A673 (cell line): ENCODE measurements around the gene KRTAP8-1. TPM values are rescaled to one million over a fixed set of nuclear protein-coding genes. Genes with fewer than 3 reads are reported as not detected.

Experiments
- BruUV-seq: library from RNA; stranded (reverse); fragments of 400-500 nt; replicated peaks from 2 replicates; lab custom pipeline; 2021; lab: Mats Ljungman, UMichigan
- CTCF ChIA-PET: fragments of 300-600 bp; sonication (Branson Sonifier 250); formaldehyde crosslinking; loops from one replicate; lab custom pipeline; 2022; ENCODE audit warnings: antibody characterized with exemption; lab: Charles Lee
- POLR2A ChIA-PET: fragments of 300-600 bp; sonication (Branson Sonifier 250); formaldehyde crosslinking; loops from one replicate; lab custom pipeline; 2022; ENCODE audit warnings: antibody characterized with exemption; ENCODE audit not compliant: low non-redundant PET; lab: Charles Lee
- DNase-seq: peaks from one replicate; pipeline ENCODE4 v3.0.0-alpha.2; 2015; ENCODE audit warnings: low spot score
- H3K27ac ChIP-seq: fragments of 200-600 bp; sonication (generic); 2 replicates; pipeline ENCODE4 v1.5.1; 2016; ENCODE audit warnings: mixed run types, low read depth, mild to moderate bottlenecking, mixed read lengths, antibody characterized with exemption, low read length; ENCODE audit not compliant: poor library complexity, severe bottlenecking
- H3K27me3 ChIP-seq: fragments of 200-600 bp; sonication (generic); replicated peaks from 2 replicates; pipeline ENCODE4 v1.6.1; 2017; ENCODE audit warnings: mixed run types, low read depth, mild to moderate bottlenecking, mixed read lengths, antibody characterized with exemption, low read length; ENCODE audit not compliant: insufficient read depth, poor library complexity
- H3K36me3 ChIP-seq: fragments of 200-600 bp; sonication (generic); 2 replicates; pipeline ENCODE4 v1.6.1; 2016; ENCODE audit warnings: mixed run types, mild to moderate bottlenecking, mixed read lengths, antibody characterized with exemption, low read length; ENCODE audit not compliant: insufficient read depth, poor library complexity, severe bottlenecking
- H3K4me1 ChIP-seq: fragments of 200-600 bp; sonication (generic); 2 replicates; pipeline ENCODE4 v1.6.1; 2017; ENCODE audit warnings: mixed run types, mild to moderate bottlenecking, mixed read lengths, antibody characterized with exemption, low read length; ENCODE audit not compliant: insufficient read depth, poor library complexity, severe bottlenecking
- H3K4me3 ChIP-seq: fragments of 200-600 bp; sonication (generic); 2 replicates; pipeline ENCODE4 v1.5.1; 2016; ENCODE audit warnings: low read depth, mixed run types, mild to moderate bottlenecking, mixed read lengths, low read length; ENCODE audit not compliant: poor library complexity, severe bottlenecking
- H3K9me3 ChIP-seq: fragments of 200-600 bp; sonication (generic); 2 replicates; pipeline ENCODE4 v1.6.1; 2016; ENCODE audit warnings: mixed run types, low read depth, mild to moderate bottlenecking, mixed read lengths, antibody characterized with exemption, low read length; ENCODE audit not compliant: poor library complexity, severe bottlenecking
- CTCF ChIP-seq: fragments of 300-800, 200-600 bp; sonication (generic); conservative IDR thresholded peaks from 2 replicates; pipeline ENCODE4 v1.5.1; 2017; ENCODE audit warnings: low read depth, mild to moderate bottlenecking, antibody characterized with exemption, low read length, moderate library complexity, mixed read lengths
- EZH2 ChIP-seq: fragments of 200-600 bp; sonication (generic); IDR thresholded peaks from 2 replicates; pipeline ENCODE4 v1.6.1; 2017; ENCODE audit warnings: borderline replicate concordance, low read depth, mild to moderate bottlenecking, mixed read lengths, antibody characterized with exemption, low read length; ENCODE audit not compliant: poor library complexity, severe bottlenecking
- intact Hi-C: fragments of 100-400 bp; cut with micrococcal nuclease; formaldehyde crosslinking; loops from one replicate; pipeline ENCODE4 v1.10.0; 2022; ENCODE audit not compliant: unreplicated experiment
- total RNA-seq: library from RNA; stranded (reverse); gene quantifications from 2 replicates; pipeline ENCODE4 v1.2.3, GENCODE V29; 2021

KRTAP8-1 gene
- total RNA-seq, 1 experiment from 2014 or later: not detected

GRCh38 chr21:30829659-30830058, 16.6 kb upstream of the KRTAP8-1 start, which contains the start of gene KRTAP7-1:
TSS of gene KRTAP7-1 (minus strand) at chr21:30829759. CDS start at chr21:30829698, 61 bp downstream.
- no peak within 1 kb of the TSS for H3K4me3 ChIP-seq
- no peaks in the 10 kb centered on the region for H3K4me1 ChIP-seq
- no peaks in the 10 kb centered on the region for H3K36me3 ChIP-seq
- H3K27ac ChIP-seq: no peak within 1 kb of the TSS
- peaks cover 10% of the 10 kb centered on the region for H3K9me3 ChIP-seq
- intact Hi-C loops: loop anchor here (2.0 kb wide), 1 partner anchor 257 kb away; no protein-coding TSS in a partner anchor
- H3K27me3 ChIP-seq: peaks cover 5% of the 10 kb centered on the region
- CTCF ChIA-PET: no interaction called here
- no peak for DNase-seq
- POLR2A ChIA-PET: no interaction called here
- TF ChIP-seq CTCF (no peak), EZH2 (no peak)
- no TSS peak for BruUV-seq

GRCh38 chr21:30818837-30819610, 6.0 kb upstream of the KRTAP8-1 start:
- POLR2A ChIA-PET: no interaction called here
- BruUV-seq: no TSS peak
- Histone ChIP-seq H3K9me3 (no peaks in the 10 kb centered on the region), H3K27me3 (peaks cover 46% of the 10 kb centered on the region), H3K36me3 (no peaks in the 10 kb centered on the region), H3K4me3 (no peak overlapping the region), H3K27ac (no peak overlapping the region), H3K4me1 (no peaks in the 10 kb centered on the region)
- no peak for DNase-seq
- CTCF ChIA-PET: no interaction called here
- intact Hi-C loops: no loop called here
- TF ChIP-seq EZH2 (no peak), CTCF (no peak)

GRCh38 chr21:30800605-30801004, 12.5 kb downstream of the KRTAP8-1 start:
- no peak overlapping the region for H3K27ac ChIP-seq
- ChIA-PET CTCF (no interaction called here), POLR2A (no interaction called here)
- intact Hi-C loops: no loop called here
- peaks cover 3% of the 10 kb centered on the region for H3K27me3 ChIP-seq
- no peaks in the 10 kb centered on the region for H3K36me3 ChIP-seq
- BruUV-seq: no TSS peak
- H3K4me1 ChIP-seq: no peaks in the 10 kb centered on the region
- TF ChIP-seq EZH2 (no peak), CTCF (no peak)
- H3K9me3 ChIP-seq: peaks cover 5% of the 10 kb centered on the region
- no peak overlapping the region for H3K4me3 ChIP-seq
- DNase-seq: no peak
